Measurements from ENCODE around the gene ROBO1.

DNA sequence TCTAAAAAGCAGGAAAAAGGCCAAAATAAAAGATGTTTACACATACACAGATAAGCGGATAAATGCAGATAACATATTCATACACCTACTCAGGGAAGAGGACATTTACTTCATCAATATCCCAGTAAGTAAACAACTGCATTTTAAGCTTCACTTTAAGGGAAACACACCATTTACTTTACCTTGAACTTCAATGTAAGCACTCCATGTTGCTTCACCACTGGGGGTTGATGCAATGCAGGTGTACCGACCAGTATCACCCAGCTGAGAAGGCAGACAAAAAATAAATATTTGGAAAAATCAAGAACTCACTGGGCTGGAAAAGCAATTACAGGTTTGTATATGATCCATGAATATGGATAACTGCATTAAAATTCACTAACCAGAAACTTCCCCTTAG is 1099.5 kb downstream of the ROBO1 start:
- TF ChIP-seq POLR2A (IDR thresholded peaks at IDR 0.05), result no peak
- TF ChIP-seq, protein P1, sequence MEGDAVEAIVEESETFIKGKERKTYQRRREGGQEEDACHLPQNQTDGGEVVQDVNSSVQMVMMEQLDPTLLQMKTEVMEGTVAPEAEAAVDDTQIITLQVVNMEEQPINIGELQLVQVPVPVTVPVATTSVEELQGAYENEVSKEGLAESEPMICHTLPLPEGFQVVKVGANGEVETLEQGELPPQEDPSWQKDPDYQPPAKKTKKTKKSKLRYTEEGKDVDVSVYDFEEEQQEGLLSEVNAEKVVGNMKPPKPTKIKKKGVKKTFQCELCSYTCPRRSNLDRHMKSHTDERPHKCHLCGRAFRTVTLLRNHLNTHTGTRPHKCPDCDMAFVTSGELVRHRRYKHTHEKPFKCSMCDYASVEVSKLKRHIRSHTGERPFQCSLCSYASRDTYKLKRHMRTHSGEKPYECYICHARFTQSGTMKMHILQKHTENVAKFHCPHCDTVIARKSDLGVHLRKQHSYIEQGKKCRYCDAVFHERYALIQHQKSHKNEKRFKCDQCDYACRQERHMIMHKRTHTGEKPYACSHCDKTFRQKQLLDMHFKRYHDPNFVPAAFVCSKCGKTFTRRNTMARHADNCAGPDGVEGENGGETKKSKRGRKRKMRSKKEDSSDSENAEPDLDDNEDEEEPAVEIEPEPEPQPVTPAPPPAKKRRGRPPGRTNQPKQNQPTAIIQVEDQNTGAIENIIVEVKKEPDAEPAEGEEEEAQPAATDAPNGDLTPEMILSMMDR (IDR thresholded peaks at IDR 0.05), result no peak
